ENCODE measurements around the gene RPL39. TPM values are rescaled to one million over a fixed set of nuclear protein-coding genes. Genes with fewer than 3 reads are reported as not detected.
"Not testable (repeated sequence)": the region's sequence is repeated elsewhere in the genome, so short reads cannot be mapped to it uniquely, and the experiment has no call there.

Gene RPL39
- total RNA-seq, 2 experiments from 2014 or later = 2,056 to 2,070 TPM

- Mint-ChIP-seq H3K27me3 (no peaks in the 10 kb centered on the region), H3K4me1 (peaks cover 53% of the 10 kb centered on the region), H3K4me3 (peak overlapping the region; percentile 48), H3K9me3 (no peaks in the 10 kb centered on the region), H3K36me3 (ENCODE audit: low read depth) (no peaks in the 10 kb centered on the region), H3K27ac (no peak overlapping the region)
- ChIA-PET CTCF (interaction anchor here (2.4 to 3.2 kb wide), 2 partner anchors 16 to 25 kb away, joined by 11 to 16 read pairs; no protein-coding TSS in a partner anchor), POLR2A (interaction anchor here (0.8 to 7.9 kb wide), 8 partner anchors 16 to 291 kb away, joined by 3 to 75 read pairs (median 8); partner anchors contain the start of genes RPL39, SEPTIN6, SLC25A5 and UBE2A)
- no peak for DNase-seq
These were observed 32.1 kb downstream of the RPL39 start for GRCh38 chrX:119759248-119759766.

- CTCF ChIA-PET = interaction anchor here (0.6 to 3.2 kb wide), 7 partner anchors 16 to 276 kb away, joined by 3 to 16 read pairs (median 4); no protein-coding TSS in a partner anchor
- DNase-seq = peak; percentile 39
- Mint-ChIP-seq H3K4me1 (peaks cover 58% of the 10 kb centered on the region), H3K36me3 (ENCODE audit: low read depth) (no peaks in the 10 kb centered on the region), H3K4me3 (peak overlapping the region; percentile 48), H3K9me3 (no peaks in the 10 kb centered on the region), H3K27me3 (no peaks in the 10 kb centered on the region), H3K27ac (no peak overlapping the region)
- POLR2A ChIA-PET = interaction anchor here (0.7 to 7.9 kb wide), 13 partner anchors 10 to 291 kb away, joined by 3 to 75 read pairs (median 6); partner anchors contain the start of genes NDUFA1, RNF113A, RPL39 and SEPTIN6
These were observed 32.6 kb downstream of the RPL39 start for GRCh38 chrX:119758731-119759247.

- POLR2A ChIA-PET = interaction anchor here (0.7 to 7.9 kb wide), 12 partner anchors 9 to 290 kb away, joined by 3 to 75 read pairs (median 6); partner anchors contain the start of genes NDUFA1, RNF113A, RPL39 and SEPTIN6
- Mint-ChIP-seq H3K9me3 (no peaks in the 10 kb centered on the region), H3K27me3 (no peaks in the 10 kb centered on the region), H3K27ac (peak within 1 kb of the TSS; percentile 100), H3K4me1 (peaks cover 56% of the 10 kb centered on the region), H3K36me3 (ENCODE audit: low read depth) (no peaks in the 10 kb centered on the region), H3K4me3 (peak within 1 kb of the TSS; percentile 65)
- peak; percentile 33 for DNase-seq
- CTCF ChIA-PET = interaction anchor here (0.6 to 3.2 kb wide), 10 partner anchors 17 to 275 kb away, joined by 3 to 16 read pairs (median 4); no protein-coding TSS in a partner anchor
These were observed 33.3 kb downstream of the RPL39 start, which contains the start of gene SOWAHD for GRCh38 chrX:119757979-119758730. Gene SOWAHD, plus strand, starts transcription at chrX:119758588. Its CDS starts 80 bp downstream, at chrX:119758668.

- H3K4me1 Mint-ChIP-seq = peaks cover 53% of the 10 kb centered on the region
- POLR2A ChIA-PET = interaction anchor here (0.9 to 7.9 kb wide), 13 partner anchors 9 to 289 kb away, joined by 3 to 75 read pairs (median 8); partner anchors contain the start of genes NDUFA1, NKRF, RNF113A and RPL39
These were observed 33.8 kb downstream of the RPL39 start for GRCh38 chrX:119757646-119757978.

GRCh38 chrX:119756926-119757635, 34.3 kb downstream of the RPL39 start:
- Mint-ChIP-seq H3K27me3 (no peaks in the 10 kb centered on the region), H3K27ac (peak overlapping the region; percentile 100), H3K4me3 (peak overlapping the region; percentile 65), H3K4me1 (peaks cover 53% of the 10 kb centered on the region), H3K36me3 (ENCODE audit: low read depth) (no peaks in the 10 kb centered on the region), H3K9me3 (no peaks in the 10 kb centered on the region)
- peak; percentile 26 for DNase-seq
- ChIA-PET CTCF (interaction anchor here (1.3 to 3.2 kb wide), 10 partner anchors 15 to 288 kb away, joined by 3 to 16 read pairs (median 4); partner anchors contain the start of gene RPL39), POLR2A (interaction anchor here (0.8 to 7.9 kb wide), 11 partner anchors 8 to 288 kb away, joined by 3 to 75 read pairs (median 8); partner anchors contain the start of genes NDUFA1, NKRF, RNF113A and RPL39)

More at GRCh38 chrX:119757646-119757978, 33.8 kb downstream of the RPL39 start:
- H3K27ac Mint-ChIP-seq = peak overlapping the region; percentile 100
- H3K27me3 Mint-ChIP-seq = no peaks in the 10 kb centered on the region
- DNase-seq = no peak
- peak overlapping the region; percentile 65 for H3K4me3 Mint-ChIP-seq
- no peaks in the 10 kb centered on the region for H3K36me3 Mint-ChIP-seq (ENCODE audit: low read depth)
- CTCF ChIA-PET = interaction anchor here (1.2 to 3.2 kb wide), 10 partner anchors 18 to 123 kb away, joined by 3 to 16 read pairs (median 4); no protein-coding TSS in a partner anchor
- H3K9me3 Mint-ChIP-seq = no peaks in the 10 kb centered on the region

GRCh38 chrX:119755981-119756533, 35.4 kb downstream of the RPL39 start:
- ChIA-PET CTCF (interaction anchor here (0.6 to 1.8 kb wide), 11 partner anchors 14 to 287 kb away, joined by 3 to 5 read pairs (median 4); partner anchors contain the start of gene RPL39), POLR2A (interaction anchor here (1.2 to 7.9 kb wide), 12 partner anchors 26 to 287 kb away, joined by 3 to 75 read pairs (median 7); partner anchors contain the start of genes NDUFA1, NKRF, RNF113A and RPL39)
- H3K27ac Mint-ChIP-seq = peak overlapping the region; percentile 100
- no peaks in the 10 kb centered on the region for H3K36me3 Mint-ChIP-seq (ENCODE audit: low read depth)
- no peaks in the 10 kb centered on the region for H3K9me3 Mint-ChIP-seq
- H3K4me3 Mint-ChIP-seq = peak overlapping the region; percentile 65
- H3K27me3 Mint-ChIP-seq = no peaks in the 10 kb centered on the region
- DNase-seq = peak; percentile 78
- peaks cover 53% of the 10 kb centered on the region for H3K4me1 Mint-ChIP-seq

GRCh38 chrX:119753639-119754257, 37.7 kb downstream of the RPL39 start:
- DNase-seq = peak; percentile 59
- peaks cover 44% of the 10 kb centered on the region for H3K4me1 Mint-ChIP-seq
- no peaks in the 10 kb centered on the region for H3K36me3 Mint-ChIP-seq (ENCODE audit: low read depth)
- H3K9me3 Mint-ChIP-seq = no peaks in the 10 kb centered on the region
- CTCF ChIA-PET = interaction anchor here (0.6 to 2.4 kb wide), 12 partner anchors 8 to 116 kb away, joined by 3 to 8 read pairs (median 3); partner anchors contain the start of genes RPL39 and SEPTIN6
- H3K27me3 Mint-ChIP-seq = no peaks in the 10 kb centered on the region
- H3K4me3 Mint-ChIP-seq = peak overlapping the region; percentile 8
- POLR2A ChIA-PET = interaction anchor here (1.0 to 7.9 kb wide), 7 partner anchors 31 to 284 kb away, joined by 3 to 75 read pairs (median 4); partner anchors contain the start of genes RPL39 and SEPTIN6
- H3K27ac Mint-ChIP-seq = peak overlapping the region; percentile 100

GRCh38 chrX:119753001-119753400, 38.4 kb downstream of the RPL39 start:
- Mint-ChIP-seq H3K9me3 (no peaks in the 10 kb centered on the region), H3K27me3 (no peaks in the 10 kb centered on the region), H3K27ac (peak overlapping the region; percentile 100), H3K36me3 (ENCODE audit: low read depth) (no peaks in the 10 kb centered on the region), H3K4me3 (no peak overlapping the region), H3K4me1 (peaks cover 44% of the 10 kb centered on the region)
- no peak for DNase-seq
- ChIA-PET POLR2A (interaction anchor here (1.0 to 7.9 kb wide), 5 partner anchors 38 to 284 kb away, joined by 3 to 75 read pairs (median 4); partner anchors contain the start of genes RPL39 and SEPTIN6), CTCF (interaction anchor here (0.6 to 2.4 kb wide), 7 partner anchors 8 to 117 kb away, joined by 3 to 8 read pairs (median 3); partner anchors contain the start of gene RPL39)

- not testable (repeated sequence) for H3K27me3 Mint-ChIP-seq; H3K36me3 Mint-ChIP-seq (ENCODE audit: low read depth); H3K27ac Mint-ChIP-seq; H3K4me3 Mint-ChIP-seq; H3K9me3 Mint-ChIP-seq; DNase-seq
- ChIA-PET CTCF (interaction anchor here (0.9 kb wide), 1 partner anchor 141 kb away, joined by 3 read pairs; no protein-coding TSS in a partner anchor), POLR2A (interaction anchor here (0.6 kb wide), 1 partner anchor 36 kb away, joined by 3 read pairs; no protein-coding TSS in a partner anchor)
- peaks cover 22% of the 10 kb centered on the region for H3K4me1 Mint-ChIP-seq
These were observed 40.7 kb downstream of the RPL39 start for GRCh38 chrX:119750751-119751150.

GRCh38 chrX:119750131-119750530, 41.3 kb downstream of the RPL39 start:
- not testable (repeated sequence) for H3K27me3 Mint-ChIP-seq; DNase-seq; H3K9me3 Mint-ChIP-seq; H3K4me3 Mint-ChIP-seq; H3K27ac Mint-ChIP-seq; H3K36me3 Mint-ChIP-seq (ENCODE audit: low read depth)
- ChIA-PET CTCF (interaction anchor here (0.9 to 1.1 kb wide), 2 partner anchors 140 to 145 kb away, joined by 3 read pairs; no protein-coding TSS in a partner anchor), POLR2A (interaction anchor here (0.6 kb wide), 1 partner anchor 37 kb away, joined by 3 read pairs; no protein-coding TSS in a partner anchor)
- H3K4me1 Mint-ChIP-seq = peaks cover 16% of the 10 kb centered on the region
